SK-N-SH (cell line): ENCODE measurements around the gene MTPN.

Experiments
- TCF12 ChIP-seq: IDR thresholded peaks from 2 replicates; pipeline ENCODE4 v1.4.0; 2012
- TF ChIP-seq, protein P1 (sequence below): fragments of 200-600 bp; sonication (generic); IDR thresholded peaks from 2 replicates; pipeline ENCODE4 v1.6.1; 2017; ENCODE audit warnings: antibody characterized with exemption, mild to moderate bottlenecking, moderate library complexity

DNA sequence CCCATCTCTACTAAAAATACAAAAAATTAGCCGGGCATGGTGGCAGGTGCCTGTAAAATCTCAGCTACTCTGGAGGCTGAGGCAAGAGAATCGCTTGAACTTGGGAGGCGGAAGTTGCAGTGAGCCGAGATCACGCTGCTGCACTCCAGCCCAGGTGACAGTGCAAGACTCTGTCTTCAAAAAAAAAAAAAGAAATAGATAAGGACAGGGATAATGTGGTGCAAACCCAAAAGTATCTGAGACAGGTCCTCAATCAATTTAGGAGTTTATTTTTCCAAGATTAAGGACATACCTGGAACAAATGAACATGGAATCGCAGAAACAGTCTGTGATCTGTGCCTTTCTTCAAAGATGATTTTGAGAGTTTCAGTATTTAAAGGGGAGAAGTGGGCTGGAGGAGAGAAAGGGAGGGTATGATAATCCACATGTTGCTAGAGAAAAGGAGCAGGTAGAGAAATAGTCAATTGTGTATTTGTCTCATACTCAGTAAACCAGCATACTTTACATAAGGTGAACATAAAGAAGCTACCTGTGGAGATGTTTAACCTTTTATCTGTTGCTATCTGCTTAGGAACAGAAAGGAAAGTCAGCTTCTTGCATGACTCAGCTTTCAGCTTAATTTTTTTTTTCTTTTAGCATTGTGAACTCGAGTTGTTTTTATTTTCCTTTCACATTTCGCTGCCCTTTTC, 4.9 kb upstream of the MTPN start:
- TF ChIP-seq TCF12: no peak
- TF ChIP-seq, protein P1, sequence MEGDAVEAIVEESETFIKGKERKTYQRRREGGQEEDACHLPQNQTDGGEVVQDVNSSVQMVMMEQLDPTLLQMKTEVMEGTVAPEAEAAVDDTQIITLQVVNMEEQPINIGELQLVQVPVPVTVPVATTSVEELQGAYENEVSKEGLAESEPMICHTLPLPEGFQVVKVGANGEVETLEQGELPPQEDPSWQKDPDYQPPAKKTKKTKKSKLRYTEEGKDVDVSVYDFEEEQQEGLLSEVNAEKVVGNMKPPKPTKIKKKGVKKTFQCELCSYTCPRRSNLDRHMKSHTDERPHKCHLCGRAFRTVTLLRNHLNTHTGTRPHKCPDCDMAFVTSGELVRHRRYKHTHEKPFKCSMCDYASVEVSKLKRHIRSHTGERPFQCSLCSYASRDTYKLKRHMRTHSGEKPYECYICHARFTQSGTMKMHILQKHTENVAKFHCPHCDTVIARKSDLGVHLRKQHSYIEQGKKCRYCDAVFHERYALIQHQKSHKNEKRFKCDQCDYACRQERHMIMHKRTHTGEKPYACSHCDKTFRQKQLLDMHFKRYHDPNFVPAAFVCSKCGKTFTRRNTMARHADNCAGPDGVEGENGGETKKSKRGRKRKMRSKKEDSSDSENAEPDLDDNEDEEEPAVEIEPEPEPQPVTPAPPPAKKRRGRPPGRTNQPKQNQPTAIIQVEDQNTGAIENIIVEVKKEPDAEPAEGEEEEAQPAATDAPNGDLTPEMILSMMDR: no peak
